ENCODE results near the gene GRID2. TPM values are rescaled to one million over a fixed set of nuclear protein-coding genes. Genes with fewer than 3 reads are reported as not detected.

GRID2 gene
- total and polyA plus RNA-seq, 12 donors, result 0.01 to 0.07 (median 0.07) TPM; not detected in 9

- intact Hi-C loops (cut with DNase I), result no loop called here
Measured at GRCh38 chr4:93232883-93233282, 929.1 kb downstream of the GRID2 start.

DNA sequence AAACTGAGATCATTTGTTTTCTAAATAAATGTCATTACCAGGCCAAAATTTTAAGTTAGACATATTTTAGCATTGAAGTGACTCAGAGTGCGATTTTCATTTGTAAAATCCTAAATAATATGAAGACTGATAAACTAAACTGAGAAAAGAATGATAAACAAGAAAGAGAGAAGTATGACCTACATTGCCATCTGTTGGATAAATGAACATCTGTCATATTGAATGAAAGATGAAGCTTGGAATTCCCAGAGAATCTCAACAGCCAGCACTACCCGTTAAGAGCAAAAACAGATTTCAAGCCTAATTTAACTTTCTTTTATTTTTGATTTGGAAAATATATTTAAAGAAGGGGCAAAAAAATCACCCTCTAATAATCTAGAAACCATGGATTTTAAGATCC is 933.8 kb downstream of the GRID2 start:
- TF ChIP-seq, protein P1, sequence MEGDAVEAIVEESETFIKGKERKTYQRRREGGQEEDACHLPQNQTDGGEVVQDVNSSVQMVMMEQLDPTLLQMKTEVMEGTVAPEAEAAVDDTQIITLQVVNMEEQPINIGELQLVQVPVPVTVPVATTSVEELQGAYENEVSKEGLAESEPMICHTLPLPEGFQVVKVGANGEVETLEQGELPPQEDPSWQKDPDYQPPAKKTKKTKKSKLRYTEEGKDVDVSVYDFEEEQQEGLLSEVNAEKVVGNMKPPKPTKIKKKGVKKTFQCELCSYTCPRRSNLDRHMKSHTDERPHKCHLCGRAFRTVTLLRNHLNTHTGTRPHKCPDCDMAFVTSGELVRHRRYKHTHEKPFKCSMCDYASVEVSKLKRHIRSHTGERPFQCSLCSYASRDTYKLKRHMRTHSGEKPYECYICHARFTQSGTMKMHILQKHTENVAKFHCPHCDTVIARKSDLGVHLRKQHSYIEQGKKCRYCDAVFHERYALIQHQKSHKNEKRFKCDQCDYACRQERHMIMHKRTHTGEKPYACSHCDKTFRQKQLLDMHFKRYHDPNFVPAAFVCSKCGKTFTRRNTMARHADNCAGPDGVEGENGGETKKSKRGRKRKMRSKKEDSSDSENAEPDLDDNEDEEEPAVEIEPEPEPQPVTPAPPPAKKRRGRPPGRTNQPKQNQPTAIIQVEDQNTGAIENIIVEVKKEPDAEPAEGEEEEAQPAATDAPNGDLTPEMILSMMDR (IDR thresholded peaks at IDR 0.05), result no peak
- DNase-seq (no peak), ATAC-seq (no peak)
- no peaks in the 10 kb centered on the region for H3K36me3 ChIP-seq
- H3K4me3 ChIP-seq, result no peak overlapping the region
- 72 to 75% methylated on average over 2 of the region's 2 CpGs for WGBS, 2 donors
- H3K4me1 ChIP-seq, result no peaks in the 10 kb centered on the region
- intact Hi-C loops (cut with DNase I), result no loop called here
- no peak overlapping the region for H3K27ac ChIP-seq
- H3K27me3 ChIP-seq, result no peaks in the 10 kb centered on the region
- H3K9me3 ChIP-seq, result peaks cover 0 to 6% (median 0%) of the 10 kb centered on the region in 11 donors

More at GRCh38 chr4:93232883-93233282, 929.1 kb downstream of the GRID2 start:
- WGBS, 2 donors, result 49 to 51% methylated on average over 2 of the region's 2 CpGs
- ATAC-seq, result no peak
- H3K27me3 ChIP-seq, result no peaks in the 10 kb centered on the region
- H3K4me1 ChIP-seq, result no peaks in the 10 kb centered on the region
- H3K36me3 ChIP-seq, result no peaks in the 10 kb centered on the region
- H3K4me3 ChIP-seq, result no peak overlapping the region
- no peak for DNase-seq
- H3K9me3 ChIP-seq, result peaks cover 0 to 6% (median 0%) of the 10 kb centered on the region in 11 donors
- no peak overlapping the region for H3K27ac ChIP-seq
- TF ChIP-seq, protein P1 (IDR thresholded peaks at IDR 0.05), result no peak

DNA sequence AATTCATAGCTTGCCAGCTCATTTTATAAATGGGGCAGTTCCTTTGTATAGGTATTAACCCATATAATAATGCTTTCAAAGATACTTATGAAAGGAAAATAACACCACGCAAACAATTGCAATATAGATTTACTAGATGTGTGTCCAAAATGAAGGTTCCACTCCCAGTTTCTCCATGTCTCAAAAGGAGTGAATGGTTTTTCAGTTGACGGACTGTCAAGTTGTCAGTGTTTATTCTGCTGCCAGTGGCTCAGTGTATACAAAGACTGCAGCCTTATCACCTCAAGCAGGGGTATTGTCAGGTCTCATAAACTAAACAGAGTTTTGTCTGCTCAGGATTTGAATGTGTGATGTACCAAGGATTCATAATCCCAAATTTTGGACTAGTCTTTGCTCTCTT is 939.5 kb downstream of the GRID2 start:
- Histone ChIP-seq H3K9me3 (peaks cover 0 to 2% (median 0%) of the 10 kb centered on the region in 11 donors), H3K4me1 (no peaks in the 10 kb centered on the region), H3K27ac (no peak overlapping the region), H3K36me3 (no peaks in the 10 kb centered on the region), H3K27me3 (no peaks in the 10 kb centered on the region), H3K4me3 (no peak overlapping the region)
- TF ChIP-seq, protein P1 (IDR thresholded peaks at IDR 0.05), result no peak
- 79 to 89% methylated on average over 2 of the region's 2 CpGs for WGBS, 2 donors
- DNase-seq (no peak), ATAC-seq (no peak)
- intact Hi-C loops (cut with DNase I), result no loop called here

DNA sequence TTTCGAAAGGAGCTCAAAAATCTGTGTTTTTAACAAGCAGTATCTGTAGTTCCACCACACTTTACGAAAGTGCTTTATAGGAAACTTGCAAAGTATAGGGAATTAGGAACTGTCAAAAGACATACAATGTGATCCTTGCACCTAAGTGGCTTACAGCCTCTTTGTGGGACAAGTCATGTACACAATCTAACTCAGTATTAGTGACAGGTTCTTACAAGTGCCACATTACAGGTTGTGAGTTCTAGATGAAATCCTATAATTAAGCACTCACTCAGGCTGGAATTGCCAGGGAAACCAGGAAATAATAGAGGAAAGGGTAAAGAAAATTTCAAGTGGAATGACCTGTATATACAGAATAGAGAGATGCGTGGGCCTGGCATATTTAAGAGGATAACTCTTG is 957.4 kb downstream of the GRID2 start:
- Histone ChIP-seq H3K9me3 (no peaks in the 10 kb centered on the region), H3K27ac (no peak overlapping the region), H3K36me3 (no peaks in the 10 kb centered on the region), H3K4me1 (no peaks in the 10 kb centered on the region), H3K4me3 (no peak overlapping the region), H3K27me3 (no peaks in the 10 kb centered on the region)
- ATAC-seq, result no peak
- TF ChIP-seq, protein P1 (IDR thresholded peaks at IDR 0.05), result no peak
- intact Hi-C loops (cut with DNase I), result no loop called here
- 86 to 92% methylated on average over 3 of the region's 3 CpGs for WGBS, 2 donors
- no peak for DNase-seq

All from heart right ventricle (tissue), 16 donors.